Astrocyte (in vitro differentiated cells and primary cell): ENCODE results near the gene CSMD2. TPM values are rescaled to one million over a fixed set of nuclear protein-coding genes. Genes with fewer than 3 reads are reported as not detected.
A peak's percentile ranks its signal among the peaks of the same experiment; 100 is the strongest.

Source experiments
- DNase-seq: peaks from one replicate; pipeline ENCODE4 v3.0.0-alpha.2; 2010; ENCODE audit warnings: low read depth
- FAIRE-seq: peaks from 2 replicates; lab custom pipeline; 2011; peaks lifted over from hg19 to GRCh38; lab: Jason Lieb, UNC
- H2AFZ ChIP-seq: 2 replicates; pipeline ENCODE4 v1.6.0; 2012; ENCODE audit warnings: low read depth, low read length, inconsistent platforms
- H3K27ac ChIP-seq: 2 replicates; pipeline ENCODE4 v1.5.1; 2011; ENCODE audit warnings: low read depth, low read length, inconsistent platforms
- H3K27me3 ChIP-seq: 2 replicates; pipeline ENCODE4 v1.6.0; 2011; ENCODE audit warnings: low read length, inconsistent platforms; ENCODE audit not compliant: insufficient read depth
- H3K36me3 ChIP-seq: 2 replicates; pipeline ENCODE4 v1.5.1; 2011; ENCODE audit warnings: low read length, inconsistent platforms; ENCODE audit not compliant: insufficient read depth
- H3K4me1 ChIP-seq: 2 replicates; pipeline ENCODE4 v1.5.1; 2011; ENCODE audit warnings: low read length, inconsistent platforms; ENCODE audit not compliant: insufficient read depth
- H3K4me2 ChIP-seq: 2 replicates; pipeline ENCODE4 v1.6.0; 2012; ENCODE audit warnings: low read length, inconsistent platforms
- H3K4me3 ChIP-seq: 2 replicates; pipeline ENCODE4 v1.5.1; 2011; ENCODE audit warnings: low read depth, mild to moderate bottlenecking, low read length, inconsistent platforms; ENCODE audit not compliant: insufficient read depth
- H3K79me2 ChIP-seq: 2 replicates; pipeline ENCODE4 v1.6.0; 2012; ENCODE audit warnings: mild to moderate bottlenecking, low read length, inconsistent platforms; ENCODE audit not compliant: insufficient read depth
- H3K9ac ChIP-seq: 2 replicates; pipeline ENCODE4 v1.6.0; 2012; ENCODE audit warnings: mild to moderate bottlenecking, low read length, inconsistent platforms
- H3K9me3 ChIP-seq: 2 replicates; pipeline ENCODE4 v1.5.1; 2012; ENCODE audit warnings: low read depth, mild to moderate bottlenecking, low read length, inconsistent platforms; ENCODE audit not compliant: insufficient read depth
- H4K20me1 ChIP-seq: 2 replicates; pipeline ENCODE4 v1.6.0; 2012; ENCODE audit warnings: low read length, inconsistent platforms; ENCODE audit not compliant: insufficient read depth
- H3K27ac Mint-ChIP-seq: one replicate; pipeline ENCODE4 v1.8.0; 2021; ENCODE audit warnings: mild to moderate bottlenecking, mixed read lengths; ENCODE audit not compliant: unreplicated experiment
- H3K27me3 Mint-ChIP-seq: one replicate; pipeline ENCODE4 v1.8.0; 2021; ENCODE audit warnings: low read depth, mixed read lengths; ENCODE audit not compliant: unreplicated experiment
- H3K36me3 Mint-ChIP-seq: one replicate; pipeline ENCODE4 v1.8.0; 2021; ENCODE audit warnings: low read depth, mixed read lengths; ENCODE audit not compliant: unreplicated experiment
- H3K4me1 Mint-ChIP-seq: one replicate; pipeline ENCODE4 v1.8.0; 2021; ENCODE audit warnings: low read depth, mixed read lengths; ENCODE audit not compliant: unreplicated experiment
- H3K4me3 Mint-ChIP-seq: one replicate; pipeline ENCODE4 v1.8.0; 2021; ENCODE audit warnings: mild to moderate bottlenecking, moderate library complexity, mixed read lengths; ENCODE audit not compliant: unreplicated experiment
- H3K9me3 Mint-ChIP-seq: one replicate; pipeline ENCODE4 v1.8.0; 2021; ENCODE audit warnings: mild to moderate bottlenecking, mixed read lengths; ENCODE audit not compliant: unreplicated experiment
- EZH2 ChIP-seq: IDR thresholded peaks from 2 replicates; pipeline ENCODE4 v1.6.1; 2012; ENCODE audit warnings: mild to moderate bottlenecking, low read length, inconsistent platforms; ENCODE audit not compliant: insufficient read depth
- total RNA-seq: library from RNA; stranded (reverse); gene quantifications from 2 replicates; pipeline ENCODE4 v1.2.1, GENCODE V29; 2021
- TF ChIP-seq, protein P1 (sequence below): IDR thresholded peaks from 2 replicates; pipeline ENCODE4 v1.5.1; 2011; ENCODE audit warnings: low read depth, mild to moderate bottlenecking, inconsistent platforms, low read length, moderate library complexity; ENCODE audit not compliant: insufficient read depth

The CSMD2 gene
- total RNA-seq, 1 donor from 2014 or later: 11.1 TPM

DNA sequence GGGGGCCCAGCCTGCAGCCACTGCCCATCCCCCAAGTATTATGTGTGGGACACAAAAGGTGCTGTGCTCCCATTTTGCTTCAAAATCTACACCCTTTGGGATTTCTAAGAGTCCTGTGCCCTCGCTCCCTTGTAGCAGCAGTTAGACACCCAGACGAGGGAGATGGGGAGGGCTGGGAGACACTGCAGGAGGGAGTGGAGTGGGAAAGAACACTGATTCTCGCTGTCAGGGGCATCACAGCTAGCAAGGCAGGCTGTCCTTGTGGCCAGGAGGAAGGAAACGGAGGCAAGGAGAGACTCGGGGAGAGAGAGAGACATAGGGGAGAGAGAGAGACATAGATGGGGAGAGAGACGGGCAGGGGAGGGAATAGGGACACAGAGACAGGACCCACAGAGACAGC is 38.5 kb downstream of the CSMD2 start:
- Mint-ChIP-seq H3K36me3 (peaks cover 19% of the 10 kb centered on the region), H3K4me1 (no peaks in the 10 kb centered on the region), H3K9me3 (no peaks in the 10 kb centered on the region), H3K27me3 (peaks cover 9% of the 10 kb centered on the region), H3K27ac (no peak overlapping the region), H3K4me3 (no peak overlapping the region)
- Histone ChIP-seq H3K4me3 (no peak overlapping the region), H3K79me2 (no peaks in the 10 kb centered on the region), H3K4me1 (peaks cover 4% of the 10 kb centered on the region), H3K36me3 (no peaks in the 10 kb centered on the region), H3K9ac (no peak overlapping the region), H2AFZ (no peak overlapping the region), H3K27ac (no peak overlapping the region), H4K20me1 (peaks cover 74% of the 10 kb centered on the region), H3K27me3 (no peaks in the 10 kb centered on the region), H3K9me3 (no peaks in the 10 kb centered on the region), H3K4me2 (no peak overlapping the region)
- FAIRE-seq (no peak), DNase-seq (no peak)
- TF ChIP-seq, protein P1, sequence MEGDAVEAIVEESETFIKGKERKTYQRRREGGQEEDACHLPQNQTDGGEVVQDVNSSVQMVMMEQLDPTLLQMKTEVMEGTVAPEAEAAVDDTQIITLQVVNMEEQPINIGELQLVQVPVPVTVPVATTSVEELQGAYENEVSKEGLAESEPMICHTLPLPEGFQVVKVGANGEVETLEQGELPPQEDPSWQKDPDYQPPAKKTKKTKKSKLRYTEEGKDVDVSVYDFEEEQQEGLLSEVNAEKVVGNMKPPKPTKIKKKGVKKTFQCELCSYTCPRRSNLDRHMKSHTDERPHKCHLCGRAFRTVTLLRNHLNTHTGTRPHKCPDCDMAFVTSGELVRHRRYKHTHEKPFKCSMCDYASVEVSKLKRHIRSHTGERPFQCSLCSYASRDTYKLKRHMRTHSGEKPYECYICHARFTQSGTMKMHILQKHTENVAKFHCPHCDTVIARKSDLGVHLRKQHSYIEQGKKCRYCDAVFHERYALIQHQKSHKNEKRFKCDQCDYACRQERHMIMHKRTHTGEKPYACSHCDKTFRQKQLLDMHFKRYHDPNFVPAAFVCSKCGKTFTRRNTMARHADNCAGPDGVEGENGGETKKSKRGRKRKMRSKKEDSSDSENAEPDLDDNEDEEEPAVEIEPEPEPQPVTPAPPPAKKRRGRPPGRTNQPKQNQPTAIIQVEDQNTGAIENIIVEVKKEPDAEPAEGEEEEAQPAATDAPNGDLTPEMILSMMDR: no peak
- TF ChIP-seq EZH2: no peak

DNA sequence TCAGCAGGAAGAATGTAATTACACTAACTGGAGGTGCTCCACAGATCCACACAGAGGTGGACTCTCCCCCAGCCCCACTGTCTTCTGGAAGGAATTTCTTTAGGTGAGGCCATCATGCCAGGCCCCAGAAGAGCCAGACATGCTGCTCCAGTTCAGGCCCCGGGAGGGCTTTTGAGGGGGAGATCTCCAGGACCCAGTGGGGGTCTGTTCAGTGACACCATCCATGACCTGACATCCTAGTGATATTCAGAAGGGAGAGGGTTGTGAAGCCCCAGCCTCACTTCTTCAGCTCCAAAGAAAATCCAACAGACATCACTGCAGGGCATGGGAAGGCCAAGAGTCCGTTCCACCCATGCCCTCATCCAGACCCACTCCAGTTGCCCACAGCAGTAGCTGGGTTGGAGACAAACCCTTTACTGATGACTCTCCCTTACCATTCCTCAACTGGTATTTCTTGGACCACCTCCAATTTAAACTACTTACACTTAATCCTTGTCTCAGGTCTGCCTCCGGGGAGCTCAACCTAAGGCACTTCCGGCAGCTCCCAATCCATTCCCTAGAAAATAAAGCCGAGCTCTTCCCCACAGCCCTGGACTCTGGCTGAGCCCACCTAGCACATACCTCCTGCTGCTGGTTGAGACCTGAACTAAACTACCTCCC is 39.2 kb downstream of the CSMD2 start:
- H3K27ac Mint-ChIP-seq: no peak overlapping the region
- no peak for FAIRE-seq

More for the DNA sequence above, 39.2 kb downstream of the CSMD2 start:
- TF ChIP-seq EZH2: no peak
- TF ChIP-seq, protein P1: no peak
- H3K27me3 Mint-ChIP-seq: peaks cover 9% of the 10 kb centered on the region
- Histone ChIP-seq H3K27ac (no peak overlapping the region), H4K20me1 (peaks cover 67% of the 10 kb centered on the region), H3K9me3 (no peaks in the 10 kb centered on the region), H2AFZ (no peak overlapping the region), H3K4me3 (no peak overlapping the region), H3K36me3 (no peaks in the 10 kb centered on the region), H3K9ac (no peak overlapping the region), H3K4me1 (peaks cover 4% of the 10 kb centered on the region), H3K27me3 (no peaks in the 10 kb centered on the region), H3K79me2 (no peaks in the 10 kb centered on the region), H3K4me2 (no peak overlapping the region)
- H3K36me3 Mint-ChIP-seq: peaks cover 18% of the 10 kb centered on the region
- no peaks in the 10 kb centered on the region for H3K4me1 Mint-ChIP-seq
- H3K9me3 Mint-ChIP-seq: no peaks in the 10 kb centered on the region
- DNase-seq: peak; percentile 11
- no peak overlapping the region for H3K4me3 Mint-ChIP-seq
